Measurements from ENCODE around the gene BNC2. TPM values are rescaled to one million over a fixed set of nuclear protein-coding genes. Genes with fewer than 3 reads are reported as not detected.
A peak's percentile ranks its signal among the peaks of the same experiment; 100 is the strongest.

BNC2 gene
- total RNA-seq, 1 experiment from 2014 or later: 43.6 TPM

DNA sequence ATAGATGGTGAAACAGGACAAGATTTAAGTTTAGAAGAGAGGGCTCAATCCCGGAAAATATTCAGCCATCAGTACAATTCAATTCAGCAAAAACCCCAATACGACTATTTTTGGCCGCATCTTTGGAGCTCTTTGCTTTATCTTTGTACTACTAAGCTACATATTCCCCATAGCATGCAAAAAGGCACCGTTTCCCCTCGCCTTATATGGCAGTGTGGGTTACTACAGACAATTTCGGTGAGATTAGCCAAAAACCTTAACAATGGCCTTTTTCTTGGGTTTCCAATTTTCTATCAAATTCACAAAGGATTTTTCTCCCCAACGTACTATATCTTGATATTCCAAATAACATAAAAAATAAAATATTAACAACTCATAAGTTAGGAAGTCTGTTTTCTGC lies 382.6 kb downstream of the BNC2 start:
- Histone ChIP-seq H3K56ac (ENCODE audit: insufficient read length, low read depth, low read length) (no peak overlapping the region), H3T11ph (ENCODE audit: low read length) (no peak overlapping the region), H3K14ac (ENCODE audit: insufficient read depth, low read length) (no peak overlapping the region), H4K5ac (ENCODE audit: insufficient read length, low read depth, low read length) (no peak overlapping the region), H3K27me3 (ENCODE audit: insufficient read depth, low read length) (no peaks in the 10 kb centered on the region; the same call in 1 of the 2 replicates), H3K9ac (ENCODE audit: extremely low read depth, insufficient read length, low read length) (no peak overlapping the region), H2BK12ac (ENCODE audit: insufficient read length, low read depth, low read length) (no peak overlapping the region), H2AK5ac (ENCODE audit: insufficient read length, low read length) (no peak overlapping the region), H2AFZ (ENCODE audit: low read length) (no peak overlapping the region), H2BK5ac (ENCODE audit: insufficient read length, low read length) (no peak overlapping the region), H3K4ac (ENCODE audit: low read depth, low read length) (no peak overlapping the region), H3K23ac (ENCODE audit: insufficient read length, low read depth, low read length) (no peak overlapping the region), H3K9me3 (ENCODE audit: control insufficient read depth, low read depth, low read length) (no peaks in the 10 kb centered on the region), H2BK20ac (ENCODE audit: low read depth, low read length, poor library complexity, severe bottlenecking) (no peak overlapping the region), H3K18ac (ENCODE audit: insufficient read length, low read depth, low read length) (no peak overlapping the region), H4K20me1 (ENCODE audit: control insufficient read depth, insufficient read depth, insufficient read length) (no peaks in the 10 kb centered on the region), H3K23me2 (ENCODE audit: insufficient read length, low read depth, low read length, poor library complexity, severe bottlenecking) (no peaks in the 10 kb centered on the region), H2BK15ac (ENCODE audit: low read depth, low read length) (no peak overlapping the region), H3K4me2 (ENCODE audit: insufficient read depth, insufficient read length, low read length) (no peak overlapping the region), H4K91ac (ENCODE audit: insufficient read length, low read depth, low read length) (no peak overlapping the region), H2BK120ac (ENCODE audit: low read depth, low read length, poor library complexity, severe bottlenecking) (no peak overlapping the region), H3K79me2 (ENCODE audit: insufficient read depth, low read length) (no peaks in the 10 kb centered on the region), H3K4me1 (ENCODE audit: insufficient read depth, low read length) (peaks cover 7% of the 10 kb centered on the region; the same call in 1 of the 2 replicates), H4K8ac (replicated peaks; ENCODE audit: insufficient read length, low read depth, low read length) (no peak overlapping the region), H3K27ac (ENCODE audit: insufficient read length, low read depth, low read length) (no peak overlapping the region), H3K79me1 (ENCODE audit: insufficient read depth, low read depth, low read length, poor library complexity, severe bottlenecking) (no peaks in the 10 kb centered on the region)
- Mint-ChIP-seq H3K4me3 (no peak overlapping the region), H3K27me3 (ENCODE audit: low read depth) (peaks cover 9% of the 10 kb centered on the region), H3K36me3 (ENCODE audit: insufficient read depth in 1 of 3, low read depth in 3 of 3) (peaks cover 0 to 4% (median 0%) of the 10 kb centered on the region in 3 experiments; a peak in 2 of 7 replicates), H3K27ac (peak overlapping the region in 2 of 3 experiments; percentile 37 to 55; a peak in 3 of 7 replicates), H3K9me3 (no peaks in the 10 kb centered on the region), H3K4me1 (peaks cover 63 to 71% of the 10 kb centered on the region in 2 experiments)
- no CpG with 5 or more reads among the region's 7 CpGs for WGBS (ENCODE audit: extremely low coverage, insufficient read length, low lambda C conversion rate)
- no peak for DNase-seq
- TF ChIP-seq, protein P1, sequence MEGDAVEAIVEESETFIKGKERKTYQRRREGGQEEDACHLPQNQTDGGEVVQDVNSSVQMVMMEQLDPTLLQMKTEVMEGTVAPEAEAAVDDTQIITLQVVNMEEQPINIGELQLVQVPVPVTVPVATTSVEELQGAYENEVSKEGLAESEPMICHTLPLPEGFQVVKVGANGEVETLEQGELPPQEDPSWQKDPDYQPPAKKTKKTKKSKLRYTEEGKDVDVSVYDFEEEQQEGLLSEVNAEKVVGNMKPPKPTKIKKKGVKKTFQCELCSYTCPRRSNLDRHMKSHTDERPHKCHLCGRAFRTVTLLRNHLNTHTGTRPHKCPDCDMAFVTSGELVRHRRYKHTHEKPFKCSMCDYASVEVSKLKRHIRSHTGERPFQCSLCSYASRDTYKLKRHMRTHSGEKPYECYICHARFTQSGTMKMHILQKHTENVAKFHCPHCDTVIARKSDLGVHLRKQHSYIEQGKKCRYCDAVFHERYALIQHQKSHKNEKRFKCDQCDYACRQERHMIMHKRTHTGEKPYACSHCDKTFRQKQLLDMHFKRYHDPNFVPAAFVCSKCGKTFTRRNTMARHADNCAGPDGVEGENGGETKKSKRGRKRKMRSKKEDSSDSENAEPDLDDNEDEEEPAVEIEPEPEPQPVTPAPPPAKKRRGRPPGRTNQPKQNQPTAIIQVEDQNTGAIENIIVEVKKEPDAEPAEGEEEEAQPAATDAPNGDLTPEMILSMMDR (conservative IDR thresholded peaks at IDR 0.05): no peak

Data from H9 (cell line).